RWPE2 (cell line): ENCODE data around the gene KCNJ15.
"Not testable (repeated sequence)": the region's sequence is repeated elsewhere in the genome, so short reads cannot be mapped to it uniquely, and the experiment has no call there.

ENCODE experiments used
- ATAC-seq: fragments of 200-7000 bp; cut with Tn5 transposase; 3 replicates; pipeline ENCODE4 v1.9.1; 2021; ENCODE audit warnings: low read depth
- DNase-seq: peaks from one replicate; pipeline ENCODE4 v3.0.0-alpha.2; 2020; ENCODE audit warnings: low spot score
- H3K27ac ChIP-seq: fragments of 450-650 bp; 2 replicates; pipeline ENCODE4 v1.5.1; 2017; ENCODE audit warnings: mild to moderate bottlenecking; ENCODE audit not compliant: poor library complexity, severe bottlenecking
- H3K27me3 ChIP-seq: fragments of 250-450 bp; sonication (Bioruptor Pico); 2 replicates; pipeline ENCODE4 v1.5.1; 2021; ENCODE audit warnings: mild to moderate bottlenecking, moderate library complexity; ENCODE audit not compliant: insufficient read depth, poor library complexity, severe bottlenecking
- H3K36me3 ChIP-seq: fragments of 250-450 bp; sonication (Bioruptor Pico); 2 replicates; pipeline ENCODE4 v1.5.1; 2020; ENCODE audit warnings: low read depth, mild to moderate bottlenecking, moderate library complexity
- H3K4me1 ChIP-seq: fragments of 250-450 bp; sonication (Bioruptor Pico); 2 replicates; pipeline ENCODE4 v1.5.1; 2021; ENCODE audit warnings: mild to moderate bottlenecking, moderate library complexity; ENCODE audit not compliant: insufficient read depth, poor library complexity, severe bottlenecking
- H3K4me3 ChIP-seq: fragments of 250-450 bp; sonication (Bioruptor Pico); 2 replicates; pipeline ENCODE4 v1.5.1; 2021; ENCODE audit warnings: mild to moderate bottlenecking, moderate library complexity; ENCODE audit not compliant: severe bottlenecking
- H3K9me3 ChIP-seq: fragments of 250-450 bp; sonication (Bioruptor Pico); 2 replicates; pipeline ENCODE4 v1.5.1; 2021; ENCODE audit warnings: mild to moderate bottlenecking, moderate library complexity; ENCODE audit not compliant: severe bottlenecking
- CTCF ChIP-seq: fragments of 450-650 bp; IDR thresholded peaks from one replicate; pipeline ENCODE4 v1.5.1; 2017; ENCODE audit warnings: mild to moderate bottlenecking, moderate library complexity; ENCODE audit not compliant: poor library complexity, severe bottlenecking

KCNJ15 gene

GRCh38 chr21:38244407-38244787 lies 12.4 kb upstream of the KCNJ15 start:
- peaks cover 33% of the 10 kb centered on the region for H3K4me1 ChIP-seq
- no peaks in the 10 kb centered on the region; the same call in 1 of the 2 replicates for H3K36me3 ChIP-seq
- peak; percentile 7; the same call in 1 of the 3 replicates for ATAC-seq
- no peaks in the 10 kb centered on the region for H3K9me3 ChIP-seq
- DNase-seq = no peak
- no peaks in the 10 kb centered on the region for H3K27me3 ChIP-seq
- TF ChIP-seq CTCF = no peak
- H3K27ac ChIP-seq = peak overlapping the region; percentile 99
- no peak overlapping the region for H3K4me3 ChIP-seq

GRCh38 chr21:38244885-38245869 lies 11.6 kb upstream of the KCNJ15 start:
- Histone ChIP-seq H3K27ac (peak overlapping the region; percentile 99), H3K9me3 (no peaks in the 10 kb centered on the region), H3K4me1 (peaks cover 31% of the 10 kb centered on the region), H3K27me3 (no peaks in the 10 kb centered on the region), H3K36me3 (no peaks in the 10 kb centered on the region; the same call in 1 of the 2 replicates), H3K4me3 (no peak overlapping the region)
- ATAC-seq (peak; percentile 95), DNase-seq (peak; percentile 89)
- TF ChIP-seq CTCF = no peak

GRCh38 chr21:38246511-38246910 lies 10.3 kb upstream of the KCNJ15 start:
- no peaks in the 10 kb centered on the region for H3K27me3 ChIP-seq
- no peak for ATAC-seq

GRCh38 chr21:38247054-38247453 lies 9.7 kb upstream of the KCNJ15 start:
- H3K27me3 ChIP-seq = not testable (repeated sequence)

More at GRCh38 chr21:38246511-38246910, 10.3 kb upstream of the KCNJ15 start:
- no peaks in the 10 kb centered on the region; the same call in 1 of the 2 replicates for H3K36me3 ChIP-seq
- no peak for TF ChIP-seq CTCF
- peaks cover 17% of the 10 kb centered on the region for H3K4me1 ChIP-seq
- no peak for DNase-seq
- H3K9me3 ChIP-seq = no peaks in the 10 kb centered on the region
- H3K27ac ChIP-seq = peak overlapping the region; percentile 99
- H3K4me3 ChIP-seq = no peak overlapping the region

GRCh38 chr21:38247738-38248510 lies 8.9 kb upstream of the KCNJ15 start:
- Histone ChIP-seq H3K27me3 (no peaks in the 10 kb centered on the region), H3K27ac (no peak overlapping the region), H3K4me1 (peaks cover 16% of the 10 kb centered on the region), H3K36me3 (no peaks in the 10 kb centered on the region; the same call in none of the 2 replicates), H3K9me3 (no peaks in the 10 kb centered on the region), H3K4me3 (no peak overlapping the region)
- no peak for DNase-seq
- TF ChIP-seq CTCF = no peak
- no peak for ATAC-seq

More at GRCh38 chr21:38247054-38247453, 9.7 kb upstream of the KCNJ15 start:
- H3K27ac ChIP-seq, H3K9me3 ChIP-seq, ATAC-seq, DNase-seq, H3K4me3 ChIP-seq, H3K36me3 ChIP-seq: not testable (repeated sequence)
- peaks cover 16% of the 10 kb centered on the region for H3K4me1 ChIP-seq
